Measurements from ENCODE around the gene CRAMP1. TPM values are rescaled to one million over a fixed set of nuclear protein-coding genes. Genes with fewer than 3 reads are reported as not detected.

The CRAMP1 gene
- polyA plus RNA-seq, 1 of the 3 experiments (the other 2 are of a cell fraction), result 9.5 TPM

DNA sequence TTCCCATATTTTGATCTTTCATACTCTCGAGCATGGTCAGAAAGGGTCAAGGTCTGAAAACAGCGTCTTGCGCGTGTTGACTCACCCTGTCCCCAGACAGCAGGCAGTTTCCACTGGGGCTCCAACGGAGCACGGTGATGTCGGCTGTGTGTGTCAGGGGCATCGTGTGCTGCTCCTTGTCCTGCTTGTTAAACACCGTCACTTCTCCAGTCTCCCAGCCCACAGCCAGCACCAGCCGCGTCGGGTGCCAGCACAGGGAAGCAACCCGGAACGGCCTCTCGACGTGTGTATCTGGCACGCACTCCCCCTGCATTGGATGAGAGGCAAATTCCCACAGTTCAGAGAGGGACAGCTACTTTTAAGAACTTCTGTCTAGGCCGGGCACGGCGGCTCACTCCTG lies 9.9 kb upstream of the CRAMP1 start:
- DNase-seq, result no peak
- ChIA-PET CTCF (interaction anchor here (1.3 kb wide), 1 partner anchor 121 kb away, joined by 3 read pairs; no protein-coding TSS in a partner anchor), POLR2A (no interaction called here)
- Histone ChIP-seq H3K27ac (ENCODE audit: low read depth in 2 of 2, low read length in 1 of 2) (no peak overlapping the region), H3K4me3 (ENCODE audit: low read depth in 2 of 2, low read length in 1 of 2) (no peak overlapping the region), H3K4me2 (no peak overlapping the region), H3F3A (replicated peaks; ENCODE audit: insufficient read depth) (no peaks in the 10 kb centered on the region), H2AFZ (ENCODE audit: low read depth) (no peak overlapping the region), H4K20me1 (ENCODE audit: insufficient read depth) (no peaks in the 10 kb centered on the region), H3K9me2 (no peaks in the 10 kb centered on the region), H3K9ac (no peak overlapping the region), H3K27me3 (ENCODE audit: insufficient read depth) (no peaks in the 10 kb centered on the region), H3K79me2 (ENCODE audit: insufficient read depth) (no peaks in the 10 kb centered on the region), H3K4me1 (ENCODE audit: control insufficient read depth in 1 of 2, insufficient read depth in 2 of 2, low read depth in 1 of 2, low read length in 1 of 2) (no peaks in the 10 kb centered on the region), H3K36me3 (replicated peaks in 1 of 2; ENCODE audit: control insufficient read depth in 1 of 2, insufficient read depth in 2 of 2, low read length in 1 of 2) (peaks cover 14 to 16% of the 10 kb centered on the region in 2 experiments), H3K9me3 (no peaks in the 10 kb centered on the region)
- no peak for TF ChIP-seq NRF1 (IDR thresholded peaks at IDR 0.05; ENCODE audit: low read depth, low read length)
- no peak for TF ChIP-seq GABPA (IDR thresholded peaks at IDR 0.05; ENCODE audit: low read depth)
- no peak for TF ChIP-seq FOXM1 (IDR thresholded peaks at IDR 0.05; ENCODE audit: low read depth)
- TF ChIP-seq, protein P1, sequence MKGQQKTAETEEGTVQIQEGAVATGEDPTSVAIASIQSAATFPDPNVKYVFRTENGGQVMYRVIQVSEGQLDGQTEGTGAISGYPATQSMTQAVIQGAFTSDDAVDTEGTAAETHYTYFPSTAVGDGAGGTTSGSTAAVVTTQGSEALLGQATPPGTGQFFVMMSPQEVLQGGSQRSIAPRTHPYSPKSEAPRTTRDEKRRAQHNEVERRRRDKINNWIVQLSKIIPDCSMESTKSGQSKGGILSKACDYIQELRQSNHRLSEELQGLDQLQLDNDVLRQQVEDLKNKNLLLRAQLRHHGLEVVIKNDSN (IDR thresholded peaks at IDR 0.05; ENCODE audit: borderline replicate concordance, low read depth), result no peak
- TF ChIP-seq, protein P2, sequence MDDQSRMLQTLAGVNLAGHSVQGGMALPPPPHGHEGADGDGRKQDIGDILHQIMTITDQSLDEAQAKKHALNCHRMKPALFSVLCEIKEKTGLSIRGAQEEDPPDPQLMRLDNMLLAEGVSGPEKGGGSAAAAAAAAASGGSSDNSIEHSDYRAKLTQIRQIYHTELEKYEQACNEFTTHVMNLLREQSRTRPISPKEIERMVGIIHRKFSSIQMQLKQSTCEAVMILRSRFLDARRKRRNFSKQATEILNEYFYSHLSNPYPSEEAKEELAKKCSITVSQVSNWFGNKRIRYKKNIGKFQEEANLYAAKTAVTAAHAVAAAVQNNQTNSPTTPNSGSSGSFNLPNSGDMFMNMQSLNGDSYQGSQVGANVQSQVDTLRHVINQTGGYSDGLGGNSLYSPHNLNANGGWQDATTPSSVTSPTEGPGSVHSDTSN (IDR thresholded peaks at IDR 0.05), result no peak
- no peak for TF ChIP-seq POLR2AphosphoS5 (IDR thresholded peaks at IDR 0.05; ENCODE audit: low read depth, low read length)
- TF ChIP-seq JUND (IDR thresholded peaks at IDR 0.05), result no peak
- TF ChIP-seq TAF1 (IDR thresholded peaks at IDR 0.05; ENCODE audit: borderline replicate concordance, low read depth, low read length), result no peak
- TF ChIP-seq RCOR1 (IDR thresholded peaks at IDR 0.05; ENCODE audit: low read length), result no peak
- TF ChIP-seq, protein P3, sequence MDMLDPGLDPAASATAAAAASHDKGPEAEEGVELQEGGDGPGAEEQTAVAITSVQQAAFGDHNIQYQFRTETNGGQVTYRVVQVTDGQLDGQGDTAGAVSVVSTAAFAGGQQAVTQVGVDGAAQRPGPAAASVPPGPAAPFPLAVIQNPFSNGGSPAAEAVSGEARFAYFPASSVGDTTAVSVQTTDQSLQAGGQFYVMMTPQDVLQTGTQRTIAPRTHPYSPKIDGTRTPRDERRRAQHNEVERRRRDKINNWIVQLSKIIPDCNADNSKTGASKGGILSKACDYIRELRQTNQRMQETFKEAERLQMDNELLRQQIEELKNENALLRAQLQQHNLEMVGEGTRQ (IDR thresholded peaks at IDR 0.05; ENCODE audit: borderline replicate concordance, low read depth, low read length), result no peak
- TF ChIP-seq, protein P4, sequence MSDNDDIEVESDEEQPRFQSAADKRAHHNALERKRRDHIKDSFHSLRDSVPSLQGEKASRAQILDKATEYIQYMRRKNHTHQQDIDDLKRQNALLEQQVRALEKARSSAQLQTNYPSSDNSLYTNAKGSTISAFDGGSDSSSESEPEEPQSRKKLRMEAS (IDR thresholded peaks at IDR 0.05; ENCODE audit: low read depth), result no peak
- TF ChIP-seq RAD21 (IDR thresholded peaks at IDR 0.05; ENCODE audit: low read length), result no peak
- TF ChIP-seq RFX5 (IDR thresholded peaks at IDR 0.05; ENCODE audit: low read length), result no peak
- TF ChIP-seq, protein P5, sequence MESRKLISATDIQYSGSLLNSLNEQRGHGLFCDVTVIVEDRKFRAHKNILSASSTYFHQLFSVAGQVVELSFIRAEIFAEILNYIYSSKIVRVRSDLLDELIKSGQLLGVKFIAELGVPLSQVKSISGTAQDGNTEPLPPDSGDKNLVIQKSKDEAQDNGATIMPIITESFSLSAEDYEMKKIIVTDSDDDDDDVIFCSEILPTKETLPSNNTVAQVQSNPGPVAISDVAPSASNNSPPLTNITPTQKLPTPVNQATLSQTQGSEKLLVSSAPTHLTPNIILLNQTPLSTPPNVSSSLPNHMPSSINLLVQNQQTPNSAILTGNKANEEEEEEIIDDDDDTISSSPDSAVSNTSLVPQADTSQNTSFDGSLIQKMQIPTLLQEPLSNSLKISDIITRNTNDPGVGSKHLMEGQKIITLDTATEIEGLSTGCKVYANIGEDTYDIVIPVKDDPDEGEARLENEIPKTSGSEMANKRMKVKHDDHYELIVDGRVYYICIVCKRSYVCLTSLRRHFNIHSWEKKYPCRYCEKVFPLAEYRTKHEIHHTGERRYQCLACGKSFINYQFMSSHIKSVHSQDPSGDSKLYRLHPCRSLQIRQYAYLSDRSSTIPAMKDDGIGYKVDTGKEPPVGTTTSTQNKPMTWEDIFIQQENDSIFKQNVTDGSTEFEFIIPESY (IDR thresholded peaks at IDR 0.05; ENCODE audit: borderline replicate concordance, low read depth), result no peak
- no peak for TF ChIP-seq MEF2A (IDR thresholded peaks at IDR 0.05; ENCODE audit: borderline replicate concordance, low read depth)
- TF ChIP-seq EP300 (IDR thresholded peaks at IDR 0.05; ENCODE audit: borderline replicate concordance in 1 of 2, low read depth in 1 of 2, low read length in 1 of 2), result no peak
- TF ChIP-seq YY1 (IDR thresholded peaks at IDR 0.05; ENCODE audit: low read depth), result no peak
- TF ChIP-seq, protein P6, sequence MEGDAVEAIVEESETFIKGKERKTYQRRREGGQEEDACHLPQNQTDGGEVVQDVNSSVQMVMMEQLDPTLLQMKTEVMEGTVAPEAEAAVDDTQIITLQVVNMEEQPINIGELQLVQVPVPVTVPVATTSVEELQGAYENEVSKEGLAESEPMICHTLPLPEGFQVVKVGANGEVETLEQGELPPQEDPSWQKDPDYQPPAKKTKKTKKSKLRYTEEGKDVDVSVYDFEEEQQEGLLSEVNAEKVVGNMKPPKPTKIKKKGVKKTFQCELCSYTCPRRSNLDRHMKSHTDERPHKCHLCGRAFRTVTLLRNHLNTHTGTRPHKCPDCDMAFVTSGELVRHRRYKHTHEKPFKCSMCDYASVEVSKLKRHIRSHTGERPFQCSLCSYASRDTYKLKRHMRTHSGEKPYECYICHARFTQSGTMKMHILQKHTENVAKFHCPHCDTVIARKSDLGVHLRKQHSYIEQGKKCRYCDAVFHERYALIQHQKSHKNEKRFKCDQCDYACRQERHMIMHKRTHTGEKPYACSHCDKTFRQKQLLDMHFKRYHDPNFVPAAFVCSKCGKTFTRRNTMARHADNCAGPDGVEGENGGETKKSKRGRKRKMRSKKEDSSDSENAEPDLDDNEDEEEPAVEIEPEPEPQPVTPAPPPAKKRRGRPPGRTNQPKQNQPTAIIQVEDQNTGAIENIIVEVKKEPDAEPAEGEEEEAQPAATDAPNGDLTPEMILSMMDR (IDR thresholded peaks at IDR 0.05), result no peak
- WGBS (ENCODE audit: low lambda C conversion rate), result 96% methylated on average over 15 of the region's 20 CpGs

All from SK-N-SH (cell line).